Measurements from ENCODE around the gene CREBBP.

Gene CREBBP

DNA sequence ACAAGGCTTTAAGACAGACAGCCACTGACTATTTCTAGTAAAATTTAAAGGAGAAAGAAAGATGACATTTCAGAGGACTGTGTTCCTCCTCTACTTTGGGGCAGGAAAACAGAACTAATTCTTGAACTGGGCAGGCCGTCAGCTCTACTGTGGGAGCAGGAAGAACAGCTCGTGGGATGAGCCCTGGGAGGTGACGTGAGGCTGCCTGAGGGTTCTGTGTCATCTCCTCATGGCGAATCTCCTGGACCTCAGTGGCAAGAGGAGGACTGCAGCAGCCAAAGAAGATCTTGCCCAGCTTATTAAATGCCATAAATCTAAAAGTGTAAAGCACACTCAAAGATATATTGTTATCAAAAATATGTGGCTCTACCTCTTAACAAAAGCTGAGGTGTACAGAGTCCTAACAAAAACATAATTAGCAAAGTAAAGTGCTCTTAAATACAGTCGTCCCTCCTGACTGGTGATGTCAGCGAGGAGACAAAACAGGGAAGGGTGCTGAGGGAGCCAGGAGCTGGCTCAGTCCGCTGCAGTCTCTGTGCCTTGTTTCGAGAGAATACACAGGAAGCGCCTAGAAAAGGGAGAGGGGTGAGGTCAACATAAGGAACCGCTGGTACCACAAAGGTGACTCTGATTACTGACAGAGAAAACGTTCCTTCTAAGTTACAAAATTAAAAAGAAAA lies 58.0 kb downstream of the CREBBP start:
- DNase-seq, result no peak

DNA sequence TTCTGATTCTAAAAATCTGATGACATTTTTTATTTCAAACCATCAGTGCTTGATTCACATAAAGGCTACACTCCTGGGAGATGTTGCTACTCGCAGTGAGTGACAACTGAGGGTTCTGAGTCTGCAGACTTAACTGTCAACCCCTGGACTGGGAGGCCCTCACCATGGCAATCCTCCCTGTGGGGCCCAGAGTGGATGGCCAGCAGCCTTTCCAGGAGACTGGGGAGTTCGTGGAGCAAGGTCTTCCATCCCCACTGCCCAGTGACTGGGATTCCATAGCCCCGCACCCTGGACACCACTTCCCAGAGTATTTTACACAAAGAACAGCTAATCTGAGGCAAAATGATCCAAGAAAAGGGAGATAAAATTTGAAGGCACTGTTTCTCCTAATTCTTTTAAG lies 59.3 kb downstream of the CREBBP start:
- DNase-seq, result no peak

DNA sequence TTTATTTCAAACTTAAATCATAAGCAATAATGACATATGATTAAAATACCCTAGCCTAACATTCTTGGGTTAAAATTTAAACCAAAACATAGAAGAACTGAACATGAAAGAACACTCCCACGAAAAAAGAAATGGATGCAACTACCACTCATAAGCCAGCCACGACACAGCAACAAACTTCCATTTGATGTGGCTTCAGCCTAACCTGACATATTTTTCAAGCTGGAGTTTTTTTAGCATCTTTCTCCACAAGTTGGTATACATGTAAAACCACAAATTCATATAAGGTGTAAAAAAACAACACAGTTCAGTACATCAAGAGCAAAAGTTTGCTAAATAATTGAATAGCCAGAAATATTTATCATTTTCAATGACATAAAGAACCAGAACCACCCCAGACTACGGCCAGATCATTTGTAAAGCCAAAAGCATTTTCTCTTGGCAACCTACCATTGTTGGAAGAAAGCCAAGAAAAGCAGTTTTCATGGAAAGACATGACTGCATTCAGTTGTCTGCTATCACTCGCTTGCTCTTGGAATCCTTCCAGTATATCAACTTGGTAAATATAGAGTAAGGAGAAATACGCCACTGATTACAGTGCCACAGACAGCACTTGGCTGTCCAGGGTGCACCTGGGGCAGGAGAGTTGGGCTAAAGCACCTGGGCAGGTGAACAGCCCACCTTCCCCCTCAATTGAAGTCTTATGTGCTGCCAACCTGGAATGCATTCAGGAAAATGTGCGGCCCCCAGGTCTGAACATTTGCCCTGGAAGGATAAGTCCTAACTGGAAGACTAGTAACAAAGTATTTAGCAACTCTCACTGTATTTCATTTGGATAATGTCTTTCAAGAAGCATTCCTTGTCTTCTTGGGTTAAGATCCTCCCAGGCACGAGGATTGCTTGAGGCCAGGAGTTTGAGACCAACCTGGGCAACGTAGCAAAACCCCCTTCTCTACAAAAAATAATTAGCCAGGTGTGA lies 60.5 kb downstream of the CREBBP start:
- peak; percentile 87 for DNase-seq

DNA sequence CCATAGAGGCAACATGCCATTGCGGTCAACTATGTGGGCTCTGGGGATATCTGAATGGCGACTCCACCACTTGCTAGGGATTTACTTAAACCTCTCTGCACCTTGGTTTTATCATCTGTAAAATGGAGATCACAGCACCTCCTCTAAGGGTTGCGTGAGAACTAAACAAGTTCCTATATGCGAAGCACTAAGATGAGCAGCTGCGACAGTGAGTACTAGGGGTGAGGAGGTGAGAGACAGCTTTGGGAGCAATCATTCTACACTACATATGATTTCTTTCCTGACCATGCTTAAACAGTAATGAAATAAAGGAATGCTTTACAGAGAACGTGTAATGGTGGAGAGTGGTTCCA lies 61.4 kb downstream of the CREBBP start:
- DNase-seq, result no peak

GRCh38 chr16:3816326-3816725 lies 64.2 kb downstream of the CREBBP start:
- no peak for DNase-seq

GRCh38 chr16:3814755-3815154 lies 65.8 kb downstream of the CREBBP start:
- no peak for DNase-seq

- no peak for DNase-seq
Measured at GRCh38 chr16:3812469-3813172, 67.9 kb downstream of the CREBBP start.

DNA sequence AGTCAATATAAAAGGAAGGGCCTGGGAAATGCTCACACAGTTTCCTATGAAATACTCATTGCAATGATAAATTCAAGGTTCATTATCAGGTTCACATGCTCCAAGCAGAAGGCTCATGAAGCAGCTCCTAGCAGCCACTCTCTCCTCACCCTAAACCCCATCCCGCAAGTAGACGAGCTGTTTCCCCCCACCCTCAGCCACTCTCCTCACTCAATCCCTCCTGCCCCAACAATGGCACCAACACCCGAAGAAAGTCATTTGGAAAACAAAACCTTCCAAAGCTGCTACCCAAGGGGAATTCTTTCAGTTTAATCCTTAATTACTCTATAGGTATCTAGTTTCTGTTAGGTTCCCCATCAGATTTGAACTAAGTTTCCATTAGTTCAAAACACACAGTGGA lies 69.7 kb downstream of the CREBBP start:
- no peak for DNase-seq

DNA sequence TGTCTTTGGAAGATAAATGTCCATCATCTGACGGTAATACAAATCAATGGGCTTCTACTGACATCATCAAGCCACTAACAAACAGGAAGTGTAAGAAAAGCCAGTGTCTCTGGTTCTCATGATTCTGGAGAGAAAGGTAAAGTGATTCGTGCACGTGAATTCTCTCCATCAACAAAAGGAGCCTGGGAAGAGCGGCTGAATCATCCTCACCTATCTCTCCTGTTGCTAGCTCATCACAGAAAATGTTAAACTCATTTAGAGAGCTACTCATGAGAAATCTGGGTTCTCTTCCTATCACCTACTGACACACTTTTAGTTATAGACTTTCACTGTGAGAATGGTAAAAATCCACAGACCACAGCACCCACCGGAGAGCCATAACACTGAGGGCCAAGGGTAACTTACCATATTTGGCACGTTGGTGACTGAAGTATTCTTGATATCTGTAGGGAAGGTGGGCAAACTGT lies 70.3 kb downstream of the CREBBP start:
- no peak for DNase-seq

DNA sequence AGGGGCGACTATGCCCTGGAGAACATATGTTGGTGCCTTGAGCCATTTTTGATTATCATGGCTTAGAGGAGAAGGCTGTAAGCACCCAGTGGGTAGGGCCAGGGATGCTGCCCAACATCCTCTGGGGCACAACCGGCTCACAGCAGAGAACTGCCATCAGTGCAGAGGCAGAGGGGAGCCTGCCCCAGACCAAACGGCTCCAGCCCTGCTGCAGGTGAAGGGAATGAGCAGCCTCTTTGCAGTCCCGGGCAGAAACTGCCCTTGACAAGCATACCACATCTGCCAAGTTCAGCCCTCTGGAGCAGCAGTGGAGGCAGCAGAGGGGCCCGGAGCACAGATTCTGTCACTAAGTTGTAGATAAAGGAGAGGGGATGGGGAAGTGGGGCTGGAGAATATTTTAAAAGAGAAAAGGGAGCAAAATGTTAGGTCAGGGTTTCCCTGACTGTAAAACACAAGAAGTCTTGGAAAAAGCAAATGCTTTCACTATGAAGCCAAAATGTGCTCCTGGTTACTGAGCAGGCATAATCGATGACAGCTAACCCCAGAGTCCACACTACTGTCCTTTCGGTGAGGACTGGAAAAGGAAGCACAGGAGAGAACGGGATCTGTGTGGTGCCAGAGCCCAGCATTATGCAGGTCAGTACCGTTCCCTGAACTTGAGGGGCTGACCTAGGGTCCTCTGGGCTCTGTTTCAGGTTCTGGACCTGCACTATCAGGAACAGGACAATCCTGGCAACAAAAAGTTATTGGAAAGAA lies 72.0 kb downstream of the CREBBP start:
- no peak for DNase-seq

DNA sequence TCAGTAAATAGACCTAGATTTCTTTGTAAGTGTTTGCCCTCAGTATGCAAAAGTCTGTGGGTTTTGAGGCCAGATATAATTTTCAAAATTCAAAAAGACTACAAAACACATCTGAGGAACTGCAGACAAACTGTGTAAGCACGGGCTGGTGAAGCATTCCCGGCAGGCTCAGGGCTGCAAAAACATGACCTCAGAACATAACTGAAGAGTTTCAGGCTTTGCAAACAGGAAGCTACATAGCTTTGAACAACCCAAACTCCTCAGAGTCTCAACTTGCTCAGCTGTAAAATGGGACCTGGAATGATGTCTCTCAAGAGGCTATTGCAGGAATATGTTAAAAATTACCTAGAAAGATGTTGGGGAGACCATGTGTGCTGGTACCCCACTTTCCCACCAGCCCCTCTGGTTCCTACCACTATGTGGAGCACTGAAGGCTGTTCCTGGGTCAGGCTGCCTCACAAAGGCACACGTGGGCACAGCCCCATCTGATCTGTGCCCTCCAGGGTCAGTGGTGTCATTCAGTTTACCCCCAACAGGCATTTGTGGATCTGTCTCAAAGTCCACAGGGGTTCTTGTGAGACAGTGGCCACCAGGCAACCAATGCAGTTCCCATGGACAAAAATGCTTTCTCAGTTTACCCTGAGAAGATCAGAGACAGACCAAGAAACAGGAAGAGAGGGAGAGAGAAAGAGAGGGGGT lies 72.9 kb downstream of the CREBBP start:
- DNase-seq, result no peak

DNA sequence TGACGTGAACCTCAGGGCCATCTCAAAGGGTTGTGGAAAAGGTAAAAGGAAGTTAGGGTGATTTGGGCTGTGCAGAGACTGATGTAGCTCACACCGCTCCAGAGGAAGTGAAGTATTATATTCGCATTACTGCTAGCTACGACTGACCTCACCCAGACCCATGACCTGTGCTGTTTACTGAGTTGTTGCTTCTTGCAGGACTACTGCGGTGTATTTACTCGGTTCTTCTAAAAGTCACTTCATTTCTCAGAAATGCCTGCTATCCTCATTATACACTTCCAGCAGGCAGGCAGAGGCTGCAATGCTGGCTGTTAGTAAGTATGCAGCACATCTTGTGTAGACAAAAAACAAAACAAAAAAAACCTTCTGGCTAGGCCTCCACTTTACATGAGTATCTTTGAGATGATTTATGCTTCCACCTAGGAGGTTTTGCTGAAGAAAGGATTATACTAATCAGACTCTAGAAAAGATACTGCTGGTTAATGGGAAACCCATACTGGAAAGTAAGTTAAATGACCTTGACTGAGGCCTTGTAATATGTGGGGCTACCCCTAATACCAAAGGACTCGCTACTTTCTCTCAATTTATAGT lies 76.0 kb downstream of the CREBBP start:
- no peak for DNase-seq

GRCh38 chr16:3800477-3801270 lies 79.8 kb downstream of the CREBBP start:
- DNase-seq, result no peak

- DNase-seq, result no peak
Measured at GRCh38 chr16:3800019-3800418, 80.5 kb downstream of the CREBBP start.

DNA sequence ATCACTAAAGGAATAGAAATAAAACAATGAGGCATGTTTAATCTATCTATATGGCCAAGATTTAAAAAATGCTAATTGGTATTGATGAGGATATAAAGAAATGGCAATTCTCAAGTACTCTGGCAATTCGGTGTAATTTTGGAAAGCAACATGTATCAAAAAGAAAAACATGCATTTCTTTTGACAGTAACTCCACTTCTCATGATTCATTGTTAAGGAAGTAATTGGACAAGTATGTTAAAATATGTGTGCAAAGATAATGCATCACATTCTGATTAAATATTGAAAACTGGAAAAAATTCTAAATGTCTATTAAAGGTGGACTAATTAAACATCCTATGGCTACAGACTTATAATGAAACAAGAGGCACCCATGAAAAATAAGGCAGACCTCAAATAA lies 81.2 kb downstream of the CREBBP start:
- DNase-seq, result no peak

DNA sequence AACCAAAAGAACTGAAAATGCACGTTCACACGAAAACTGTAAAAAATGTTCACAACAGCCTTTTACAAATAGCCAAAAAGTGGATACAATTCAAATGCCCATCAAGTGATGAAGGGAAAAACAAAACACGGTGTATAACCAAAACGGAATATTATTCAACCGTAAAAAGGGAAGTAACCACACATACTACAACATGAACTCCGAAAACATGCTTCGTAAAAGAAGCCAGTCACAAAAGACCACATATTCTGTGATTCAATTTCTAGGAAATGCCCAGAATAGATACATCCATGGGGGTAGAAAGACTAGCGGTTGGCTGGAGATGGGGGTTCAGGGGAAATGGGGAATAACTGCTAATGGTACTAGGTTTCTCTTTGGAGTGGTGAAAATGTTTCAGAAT lies 81.7 kb downstream of the CREBBP start:
- no peak for DNase-seq

DNA sequence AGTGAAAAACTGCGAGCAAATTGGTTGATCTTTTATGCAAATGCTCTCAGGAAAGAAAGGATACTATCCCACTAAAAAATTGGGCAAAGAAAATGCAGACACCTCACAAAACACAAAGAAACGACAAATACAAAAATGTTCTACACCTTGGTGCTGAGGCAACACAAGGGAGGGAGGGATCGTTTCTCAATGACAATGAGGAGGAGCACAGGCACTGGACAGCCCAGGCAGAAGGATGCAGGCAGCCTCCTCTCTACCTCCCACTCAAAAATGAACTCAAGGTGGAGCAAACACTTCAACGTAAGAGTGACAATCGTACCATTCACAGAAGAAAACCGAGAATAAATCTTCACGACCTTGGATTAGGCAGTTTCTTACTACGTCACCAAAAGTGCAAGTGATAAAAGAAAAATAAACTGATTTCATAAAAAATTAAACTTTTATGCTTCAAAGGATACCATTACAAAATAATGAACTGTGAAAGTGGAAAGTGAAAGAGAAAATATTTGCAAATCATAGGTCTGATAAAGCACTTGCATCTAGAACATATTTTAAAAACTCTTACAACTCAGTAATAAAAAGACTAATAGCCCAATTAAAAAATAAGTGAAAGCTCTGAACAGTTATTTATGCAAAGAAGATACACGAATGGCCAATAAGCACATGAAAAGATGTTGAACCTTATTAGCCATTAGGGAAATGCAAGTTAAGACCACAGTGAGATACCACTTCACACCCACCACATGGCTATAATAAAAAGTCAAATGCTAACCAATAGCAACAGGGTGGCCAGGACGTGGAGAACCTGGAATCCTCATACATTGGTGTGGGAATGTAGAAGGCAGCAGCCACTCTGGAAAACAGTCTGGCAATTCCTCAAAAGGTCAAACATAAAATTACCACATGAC lies 82.4 kb downstream of the CREBBP start:
- no peak for DNase-seq

DNA sequence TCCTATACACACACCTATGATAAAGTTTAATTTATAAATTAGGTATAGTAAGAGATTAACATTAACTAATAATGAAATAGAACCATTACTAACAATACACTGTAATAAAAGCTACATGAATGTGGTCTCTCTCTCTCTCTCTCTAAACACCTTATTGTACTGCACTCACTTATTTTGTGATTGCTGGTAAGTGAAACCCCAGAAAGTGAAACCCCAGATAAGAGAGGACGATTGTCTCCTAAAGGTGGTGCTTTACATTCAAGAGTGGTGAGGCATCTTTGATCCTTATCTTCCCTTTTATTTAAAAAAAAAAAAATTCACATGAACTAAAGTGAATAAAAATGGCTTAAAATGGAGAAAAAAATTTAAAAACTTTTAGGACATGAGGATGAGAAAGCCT lies 83.0 kb downstream of the CREBBP start:
- DNase-seq, result no peak

GRCh38 chr16:3793161-3793576 lies 87.3 kb downstream of the CREBBP start:
- no peak for DNase-seq
